MM.1S (cell line): Measurements from ENCODE around the gene CLCA1.

Source experiments
- EZH2 ChIP-seq: fragments of 300-600 bp; sonication (generic); optimal IDR thresholded peaks from 2 replicates; pipeline ENCODE3; 2017; ENCODE audit warnings: low read depth, mild to moderate bottlenecking, antibody characterized with exemption, low read length, mixed read lengths
- EZH2phosphoT487 ChIP-seq: fragments of 300-600 bp; sonication (generic); IDR thresholded peaks from 2 replicates; pipeline ENCODE4 v1.6.1; 2018; ENCODE audit warnings: antibody characterized with exemption, low read length
- TF ChIP-seq, protein P1 (sequence below): fragments of 300-600 bp; sonication (generic); IDR thresholded peaks from 2 replicates; pipeline ENCODE4 v1.5.1; 2016; ENCODE audit warnings: antibody characterized with exemption, low read length, mixed read lengths

DNA sequence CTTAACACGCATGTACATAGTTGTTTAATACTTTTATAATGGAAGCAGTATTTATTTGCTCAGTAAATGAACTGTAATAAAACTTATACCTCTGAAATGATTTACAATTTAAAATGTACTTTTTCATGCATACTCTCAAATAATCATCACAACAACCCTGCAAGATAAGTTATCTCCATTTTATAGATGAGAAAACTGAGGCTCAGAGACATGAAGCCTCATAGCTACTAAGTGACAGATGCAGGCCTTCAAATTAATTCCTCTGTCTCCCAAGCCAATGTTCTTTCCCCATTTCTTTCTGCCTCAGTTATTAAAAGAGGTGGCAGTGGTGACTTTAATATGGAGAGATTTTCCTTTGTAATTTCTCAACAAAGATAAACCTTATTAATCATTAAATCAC lies 19.6 kb upstream of the CLCA1 start:
- TF ChIP-seq, protein P1, sequence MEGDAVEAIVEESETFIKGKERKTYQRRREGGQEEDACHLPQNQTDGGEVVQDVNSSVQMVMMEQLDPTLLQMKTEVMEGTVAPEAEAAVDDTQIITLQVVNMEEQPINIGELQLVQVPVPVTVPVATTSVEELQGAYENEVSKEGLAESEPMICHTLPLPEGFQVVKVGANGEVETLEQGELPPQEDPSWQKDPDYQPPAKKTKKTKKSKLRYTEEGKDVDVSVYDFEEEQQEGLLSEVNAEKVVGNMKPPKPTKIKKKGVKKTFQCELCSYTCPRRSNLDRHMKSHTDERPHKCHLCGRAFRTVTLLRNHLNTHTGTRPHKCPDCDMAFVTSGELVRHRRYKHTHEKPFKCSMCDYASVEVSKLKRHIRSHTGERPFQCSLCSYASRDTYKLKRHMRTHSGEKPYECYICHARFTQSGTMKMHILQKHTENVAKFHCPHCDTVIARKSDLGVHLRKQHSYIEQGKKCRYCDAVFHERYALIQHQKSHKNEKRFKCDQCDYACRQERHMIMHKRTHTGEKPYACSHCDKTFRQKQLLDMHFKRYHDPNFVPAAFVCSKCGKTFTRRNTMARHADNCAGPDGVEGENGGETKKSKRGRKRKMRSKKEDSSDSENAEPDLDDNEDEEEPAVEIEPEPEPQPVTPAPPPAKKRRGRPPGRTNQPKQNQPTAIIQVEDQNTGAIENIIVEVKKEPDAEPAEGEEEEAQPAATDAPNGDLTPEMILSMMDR, result no peak
- TF ChIP-seq EZH2 (no peak), EZH2phosphoT487 (no peak)
